ENCODE results near the gene ATP7B. TPM values are rescaled to one million over a fixed set of nuclear protein-coding genes. Genes with fewer than 3 reads are reported as not detected.
"Not testable (repeated sequence)": the region's sequence is repeated elsewhere in the genome, so short reads cannot be mapped to it uniquely, and the experiment has no call there.

The ATP7B gene
- total and polyA plus RNA-seq, 2 donors, result 1.2 to 1.8 TPM

- no peaks in the 10 kb centered on the region for H3K36me3 ChIP-seq (ENCODE audit: control insufficient read depth in 2 of 2, insufficient read depth in 2 of 2, low read length in 1 of 2)
- peaks cover 0 to 1% of the 10 kb centered on the region in 2 donors for H3K4me1 ChIP-seq (ENCODE audit: control insufficient read depth in 2 of 2, insufficient read depth in 2 of 2, low read length in 2 of 2)
- H3K9me3 ChIP-seq (ENCODE audit: control insufficient read depth in 2 of 2, insufficient read depth in 1 of 2, low read length in 1 of 2), result no peaks in the 10 kb centered on the region
- H3K27me3 ChIP-seq (ENCODE audit: control insufficient read depth in 2 of 2, insufficient read depth in 1 of 2, low read length in 1 of 2), result no peaks in the 10 kb centered on the region
- no peak overlapping the region for H3K27ac ChIP-seq (ENCODE audit: low read depth in 1 of 2, low read length in 1 of 2)
- 98% methylated on average over 2 of the region's 2 CpGs for WGBS
- no peak overlapping the region for H3K4me3 ChIP-seq (ENCODE audit: low read length in 2 of 2)
- DNase-seq (ENCODE audit: low read depth in 6 of 9, low spot score in 9 of 9), result no peak
Observed at GRCh38 chr13:51993713-51994112, 17.5 kb downstream of the ATP7B start.

- no peaks in the 10 kb centered on the region for H3K9me3 ChIP-seq (ENCODE audit: control insufficient read depth in 2 of 2, insufficient read depth in 1 of 2, low read length in 1 of 2)
- H3K27ac ChIP-seq (ENCODE audit: low read depth in 1 of 2, low read length in 1 of 2), result no peak overlapping the region
- H3K27me3 ChIP-seq (ENCODE audit: control insufficient read depth in 2 of 2, insufficient read depth in 1 of 2, low read length in 1 of 2), result no peaks in the 10 kb centered on the region
- 97% methylated on average over 3 of the region's 3 CpGs for WGBS
- no peak overlapping the region for H3K4me3 ChIP-seq (ENCODE audit: low read length in 2 of 2)
- no peak for DNase-seq (ENCODE audit: low read depth in 6 of 9, low spot score in 9 of 9)
- H3K4me1 ChIP-seq (ENCODE audit: control insufficient read depth in 2 of 2, insufficient read depth in 2 of 2, low read length in 2 of 2), result no peaks in the 10 kb centered on the region
- no peaks in the 10 kb centered on the region for H3K36me3 ChIP-seq (ENCODE audit: control insufficient read depth in 2 of 2, insufficient read depth in 2 of 2, low read length in 1 of 2)
Observed at GRCh38 chr13:51988988-51989618, 22.1 kb downstream of the ATP7B start.

- WGBS, result 96% methylated on average over 4 of the region's 4 CpGs
- DNase-seq (ENCODE audit: low read depth in 6 of 9, low spot score in 9 of 9); H3K9me3 ChIP-seq (ENCODE audit: control insufficient read depth in 2 of 2, insufficient read depth in 1 of 2, low read length in 1 of 2); H3K4me1 ChIP-seq (ENCODE audit: control insufficient read depth in 2 of 2, insufficient read depth in 2 of 2, low read length in 2 of 2); H3K4me3 ChIP-seq (ENCODE audit: low read length in 2 of 2); H3K27me3 ChIP-seq (ENCODE audit: control insufficient read depth in 2 of 2, insufficient read depth in 1 of 2, low read length in 1 of 2); H3K27ac ChIP-seq (ENCODE audit: low read depth in 1 of 2, low read length in 1 of 2); H3K36me3 ChIP-seq (ENCODE audit: control insufficient read depth in 2 of 2, insufficient read depth in 2 of 2, low read length in 1 of 2): not testable (repeated sequence)
Observed at GRCh38 chr13:51984904-51985303, 26.3 kb downstream of the ATP7B start.

- DNase-seq (ENCODE audit: low read depth in 6 of 9, low spot score in 9 of 9), result not testable (repeated sequence)
Observed at GRCh38 chr13:51983292-51983691, 28.0 kb downstream of the ATP7B start.

GRCh38 chr13:51981355-51981754, 29.9 kb downstream of the ATP7B start:
- Histone ChIP-seq H3K27ac (ENCODE audit: low read depth in 1 of 2, low read length in 1 of 2) (no peak overlapping the region), H3K9me3 (ENCODE audit: control insufficient read depth in 2 of 2, insufficient read depth in 1 of 2, low read length in 1 of 2) (peaks cover 0 to 5% of the 10 kb centered on the region in 2 donors), H3K27me3 (ENCODE audit: control insufficient read depth in 2 of 2, insufficient read depth in 1 of 2, low read length in 1 of 2) (no peaks in the 10 kb centered on the region), H3K4me1 (ENCODE audit: control insufficient read depth in 2 of 2, insufficient read depth in 2 of 2, low read length in 2 of 2) (no peaks in the 10 kb centered on the region), H3K36me3 (ENCODE audit: control insufficient read depth in 2 of 2, insufficient read depth in 2 of 2, low read length in 1 of 2) (no peaks in the 10 kb centered on the region), H3K4me3 (ENCODE audit: low read length in 2 of 2) (no peak overlapping the region)
- DNase-seq (ENCODE audit: low read depth in 6 of 9, low spot score in 9 of 9), result no peak
- WGBS, result 95% methylated on average over 4 of the region's 4 CpGs

More at GRCh38 chr13:51983292-51983691, 28.0 kb downstream of the ATP7B start:
- not testable (repeated sequence) for H3K27ac ChIP-seq (ENCODE audit: low read depth in 1 of 2, low read length in 1 of 2); H3K27me3 ChIP-seq (ENCODE audit: control insufficient read depth in 2 of 2, insufficient read depth in 1 of 2, low read length in 1 of 2); H3K9me3 ChIP-seq (ENCODE audit: control insufficient read depth in 2 of 2, insufficient read depth in 1 of 2, low read length in 1 of 2); H3K4me3 ChIP-seq (ENCODE audit: low read length in 2 of 2); H3K36me3 ChIP-seq (ENCODE audit: control insufficient read depth in 2 of 2, insufficient read depth in 2 of 2, low read length in 1 of 2); H3K4me1 ChIP-seq (ENCODE audit: control insufficient read depth in 2 of 2, insufficient read depth in 2 of 2, low read length in 2 of 2)
- WGBS, result 93% methylated on average over 3 of the region's 3 CpGs

GRCh38 chr13:51980908-51981307, 30.3 kb downstream of the ATP7B start:
- H3K27ac ChIP-seq (ENCODE audit: low read depth in 1 of 2, low read length in 1 of 2), result no peak overlapping the region
- no peaks in the 10 kb centered on the region for H3K36me3 ChIP-seq (ENCODE audit: control insufficient read depth in 2 of 2, insufficient read depth in 2 of 2, low read length in 1 of 2)
- 81% methylated on average over 4 of the region's 4 CpGs for WGBS
- H3K9me3 ChIP-seq (ENCODE audit: control insufficient read depth in 2 of 2, insufficient read depth in 1 of 2, low read length in 1 of 2), result peaks cover 0 to 5% of the 10 kb centered on the region in 2 donors
- no peaks in the 10 kb centered on the region for H3K27me3 ChIP-seq (ENCODE audit: control insufficient read depth in 2 of 2, insufficient read depth in 1 of 2, low read length in 1 of 2)
- DNase-seq (ENCODE audit: low read depth in 6 of 9, low spot score in 9 of 9), result no peak
- H3K4me3 ChIP-seq (ENCODE audit: low read length in 2 of 2), result no peak overlapping the region
- no peaks in the 10 kb centered on the region for H3K4me1 ChIP-seq (ENCODE audit: control insufficient read depth in 2 of 2, insufficient read depth in 2 of 2, low read length in 2 of 2)

- Histone ChIP-seq H3K27ac (ENCODE audit: low read depth in 1 of 2, low read length in 1 of 2) (no peak overlapping the region), H3K27me3 (ENCODE audit: control insufficient read depth in 2 of 2, insufficient read depth in 1 of 2, low read length in 1 of 2) (no peaks in the 10 kb centered on the region), H3K36me3 (ENCODE audit: control insufficient read depth in 2 of 2, insufficient read depth in 2 of 2, low read length in 1 of 2) (no peaks in the 10 kb centered on the region), H3K4me3 (ENCODE audit: low read length in 2 of 2) (no peak overlapping the region), H3K4me1 (ENCODE audit: control insufficient read depth in 2 of 2, insufficient read depth in 2 of 2, low read length in 2 of 2) (no peaks in the 10 kb centered on the region), H3K9me3 (ENCODE audit: control insufficient read depth in 2 of 2, insufficient read depth in 1 of 2, low read length in 1 of 2) (peaks cover 0 to 5% of the 10 kb centered on the region in 2 donors)
- DNase-seq (ENCODE audit: low read depth in 6 of 9, low spot score in 9 of 9), result no peak
- 95% methylated on average over 5 of the region's 5 CpGs for WGBS
Observed at GRCh38 chr13:51978796-51979556, 32.3 kb downstream of the ATP7B start.

- Histone ChIP-seq H3K27ac (ENCODE audit: low read depth in 1 of 2, low read length in 1 of 2) (no peak overlapping the region), H3K9me3 (ENCODE audit: control insufficient read depth in 2 of 2, insufficient read depth in 1 of 2, low read length in 1 of 2) (no peaks in the 10 kb centered on the region), H3K27me3 (ENCODE audit: control insufficient read depth in 2 of 2, insufficient read depth in 1 of 2, low read length in 1 of 2) (no peaks in the 10 kb centered on the region), H3K4me1 (ENCODE audit: control insufficient read depth in 2 of 2, insufficient read depth in 2 of 2, low read length in 2 of 2) (no peaks in the 10 kb centered on the region), H3K36me3 (ENCODE audit: control insufficient read depth in 2 of 2, insufficient read depth in 2 of 2, low read length in 1 of 2) (no peaks in the 10 kb centered on the region), H3K4me3 (ENCODE audit: low read length in 2 of 2) (no peak overlapping the region)
- no peak for DNase-seq (ENCODE audit: low read depth in 6 of 9, low spot score in 9 of 9)
- WGBS, result 98% methylated on average over 5 of the region's 5 CpGs
Observed at GRCh38 chr13:51977625-51978024, 33.6 kb downstream of the ATP7B start.

- DNase-seq (ENCODE audit: low read depth in 6 of 9, low spot score in 9 of 9), result no peak
- Histone ChIP-seq H3K27ac (ENCODE audit: low read depth in 1 of 2, low read length in 1 of 2) (no peak overlapping the region), H3K4me3 (ENCODE audit: low read length in 2 of 2) (no peak overlapping the region), H3K36me3 (ENCODE audit: control insufficient read depth in 2 of 2, insufficient read depth in 2 of 2, low read length in 1 of 2) (no peaks in the 10 kb centered on the region), H3K9me3 (ENCODE audit: control insufficient read depth in 2 of 2, insufficient read depth in 1 of 2, low read length in 1 of 2) (no peaks in the 10 kb centered on the region), H3K4me1 (ENCODE audit: control insufficient read depth in 2 of 2, insufficient read depth in 2 of 2, low read length in 2 of 2) (no peaks in the 10 kb centered on the region), H3K27me3 (ENCODE audit: control insufficient read depth in 2 of 2, insufficient read depth in 1 of 2, low read length in 1 of 2) (no peaks in the 10 kb centered on the region)
- 97% methylated on average over 5 of the region's 5 CpGs for WGBS
Observed at GRCh38 chr13:51976890-51977289, 34.4 kb downstream of the ATP7B start.

All from thymus (tissue), 11 donors.